Ammon's horn (tissue), 1 donor: Measurements from ENCODE around the gene ARPC5.
"Not testable (repeated sequence)": the region's sequence is repeated elsewhere in the genome, so short reads cannot be mapped to it uniquely, and the experiment has no call there.

Source experiments
- DNase-seq: peaks from one replicate; pipeline ENCODE4 v3.0.0-alpha.2; 2016; ENCODE audit warnings: low spot score

Gene ARPC5

DNA sequence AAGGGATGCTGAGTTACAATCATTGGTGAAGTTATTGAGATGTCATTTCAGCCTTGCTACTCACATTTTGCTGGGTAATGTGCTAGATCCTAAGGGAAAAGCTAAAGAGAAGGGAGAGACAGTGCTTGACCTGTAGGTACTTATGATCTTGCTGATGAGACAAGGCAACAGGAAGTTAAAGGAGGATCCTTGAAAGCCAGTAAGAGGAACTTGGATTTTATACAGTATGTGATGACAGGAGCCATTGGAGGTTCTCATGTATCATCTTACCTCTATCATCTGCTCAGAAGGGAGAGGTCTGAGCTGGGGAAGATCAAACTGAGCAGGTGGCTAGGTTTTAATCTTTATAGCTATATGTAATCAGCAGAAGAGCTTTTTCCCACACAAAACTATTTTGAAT lies 11.2 kb upstream of the ARPC5 start:
- DNase-seq = no peak

GRCh38 chr1:183645531-183645930 lies 9.9 kb upstream of the ARPC5 start:
- DNase-seq = no peak

GRCh38 chr1:183642166-183642565 lies 6.6 kb upstream of the ARPC5 start:
- no peak for DNase-seq

GRCh38 chr1:183640193-183640592 lies 4.6 kb upstream of the ARPC5 start:
- DNase-seq = no peak

DNA sequence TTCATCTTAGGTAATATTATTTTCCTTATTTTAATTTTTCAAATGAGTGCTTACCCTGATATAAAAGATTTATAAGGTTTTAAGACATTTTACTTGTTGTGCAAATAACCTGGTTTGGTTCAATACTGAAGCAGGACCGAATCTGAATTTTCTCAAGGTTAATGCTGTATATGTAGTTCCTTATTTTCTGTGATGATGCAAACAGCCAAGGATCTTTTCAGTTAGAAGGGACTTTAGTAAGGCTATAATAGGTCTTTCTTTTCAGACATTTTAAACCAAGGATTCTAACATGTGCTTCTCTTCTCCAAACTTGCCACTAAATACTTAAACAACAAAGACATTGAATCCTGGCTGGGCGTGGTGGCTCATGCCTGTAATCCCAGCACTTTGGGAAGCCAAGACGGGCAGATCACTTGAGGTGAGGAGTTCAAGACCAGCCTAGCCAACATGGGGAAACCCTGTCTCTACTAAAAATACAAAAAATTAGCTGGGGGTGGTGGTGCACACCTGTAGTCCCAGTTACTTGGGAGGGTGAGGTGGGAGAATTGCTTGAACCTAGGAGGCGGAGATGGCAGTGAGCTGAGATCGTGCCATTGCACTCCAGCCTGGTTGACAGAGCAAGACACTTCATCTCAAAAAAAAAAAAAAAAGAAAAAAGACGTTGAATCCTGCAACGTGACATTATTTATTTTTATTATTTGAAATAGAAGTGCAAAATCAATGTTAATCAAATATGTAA lies 3.2 kb upstream of the ARPC5 start:
- no peak for DNase-seq

DNA sequence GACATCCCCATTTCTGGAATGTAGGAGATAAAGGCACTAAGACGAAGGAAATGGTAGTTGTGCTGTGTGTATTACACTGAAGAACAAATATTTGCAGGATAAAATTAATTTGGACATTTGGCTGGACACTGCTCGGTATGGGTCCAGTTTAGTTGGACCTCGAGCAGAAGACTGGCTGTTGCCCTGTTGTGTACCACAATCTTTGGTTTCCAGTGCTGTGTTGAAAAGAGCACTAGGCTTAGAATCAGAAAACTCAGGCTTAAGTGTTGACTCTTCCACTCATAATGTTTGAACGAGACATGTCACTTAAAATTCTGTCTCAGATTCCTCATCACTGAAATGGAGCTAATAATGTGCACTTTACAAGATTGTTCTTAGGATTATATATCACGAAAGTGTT lies 1.2 kb upstream of the ARPC5 start:
- DNase-seq = no peak

GRCh38 chr1:183636334-183636682 lies 725 bp upstream of the ARPC5 start:
- no peak for DNase-seq

DNA sequence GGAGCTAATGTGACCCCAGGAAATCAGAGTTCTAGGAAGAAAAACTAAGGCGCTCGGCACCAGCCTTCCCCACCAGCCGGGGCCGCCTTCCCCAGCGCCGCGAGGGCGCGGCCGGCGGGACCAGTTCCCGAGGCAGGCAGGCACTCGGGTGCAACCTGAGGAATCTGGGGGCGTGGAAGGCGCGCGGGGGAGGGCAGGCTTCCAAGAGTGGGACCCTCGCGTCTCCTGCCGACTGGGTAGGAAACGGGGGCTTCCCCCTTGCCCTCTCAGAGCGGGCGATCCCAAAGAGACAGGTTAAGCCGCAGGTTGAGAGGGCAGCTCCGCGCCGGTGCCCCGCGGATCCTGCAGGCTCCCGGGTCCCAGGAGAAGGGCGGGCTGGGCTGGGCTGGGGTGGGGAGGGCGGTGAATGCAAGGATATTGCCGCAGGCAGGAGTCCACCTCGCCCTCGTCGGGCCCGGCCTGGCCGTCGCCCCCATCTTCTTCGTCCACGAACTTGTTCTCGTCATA lies 431 bp downstream of the ARPC5 start:
- DNase-seq = peak; percentile 21

- no peak for DNase-seq
Observed at GRCh38 chr1:183634429-183635065, 1.0 kb downstream of the ARPC5 start.

DNA sequence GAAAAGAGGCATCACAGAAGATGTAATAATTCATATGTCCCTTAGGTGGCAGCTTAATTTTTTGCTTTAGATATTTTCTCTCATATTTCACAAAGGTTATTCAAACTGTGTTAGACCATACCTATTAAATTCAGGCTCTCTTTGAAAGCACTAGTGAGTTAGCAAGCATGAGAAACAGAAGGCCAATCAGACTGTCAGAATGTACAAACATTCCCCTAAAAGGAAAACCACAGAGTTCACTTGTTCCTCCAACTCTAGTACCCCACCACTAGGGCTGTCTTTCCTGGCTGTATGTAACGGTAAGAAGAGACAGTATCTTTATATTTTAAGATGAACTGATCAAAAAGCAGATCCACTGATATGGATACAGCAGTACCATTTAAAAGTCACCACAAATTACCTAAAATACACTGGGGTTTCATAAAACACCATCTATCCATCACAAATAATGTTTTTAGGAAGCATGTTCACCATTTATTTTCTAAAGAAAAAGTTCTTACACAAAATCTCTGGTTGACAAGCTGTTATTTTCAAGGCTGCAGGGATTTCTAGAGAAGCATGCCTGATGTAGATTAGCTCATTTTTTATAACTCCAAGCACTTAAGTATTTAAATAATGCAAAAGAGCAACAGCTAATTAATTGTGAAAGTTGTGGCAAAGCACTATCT lies 1.8 kb downstream of the ARPC5 start:
- DNase-seq = peak; percentile 78

- no peak for DNase-seq
Observed at GRCh38 chr1:183632964-183633363, 2.6 kb downstream of the ARPC5 start.

DNA sequence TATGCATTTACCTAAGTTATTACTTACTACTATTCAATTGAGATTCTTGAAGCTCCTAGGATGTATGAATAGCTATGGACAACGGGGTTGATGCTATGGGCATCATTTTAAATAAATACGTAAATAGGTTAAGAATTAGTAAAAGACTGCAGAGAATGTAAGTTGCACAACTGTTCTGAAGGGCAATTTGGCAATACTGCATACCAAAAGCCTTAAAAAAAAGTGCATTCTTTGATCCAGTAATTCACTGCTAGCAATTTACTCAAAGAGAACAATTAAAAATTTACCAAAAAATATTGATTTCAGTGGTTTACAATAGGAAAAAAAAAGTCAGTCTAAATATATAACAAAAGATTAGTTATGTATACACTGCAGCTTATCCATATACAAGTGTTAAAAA lies 3.5 kb downstream of the ARPC5 start:
- no peak for DNase-seq

DNA sequence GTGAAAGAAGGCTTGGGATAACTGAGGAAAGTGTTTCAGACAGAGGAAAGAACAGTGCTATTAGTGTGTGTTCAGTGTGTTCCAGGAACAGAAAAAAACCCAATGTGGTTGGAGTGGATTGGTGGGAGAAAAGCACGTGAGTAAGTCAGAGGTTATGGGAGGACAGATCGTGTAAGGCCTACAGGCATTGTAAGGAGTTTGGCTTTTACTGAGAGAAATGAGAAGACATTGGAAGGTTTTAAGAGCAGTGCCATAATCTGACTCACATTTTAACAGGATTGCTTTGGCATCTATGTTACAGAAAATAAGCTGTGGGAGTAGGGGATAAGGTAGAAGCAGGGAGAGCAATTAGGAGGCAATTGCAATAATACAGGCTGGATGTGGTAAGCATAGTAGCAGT lies 4.8 kb downstream of the ARPC5 start:
- peak; percentile 31 for DNase-seq

- no peak for DNase-seq
Observed at GRCh38 chr1:183628537-183628936, 7.0 kb downstream of the ARPC5 start.

DNA sequence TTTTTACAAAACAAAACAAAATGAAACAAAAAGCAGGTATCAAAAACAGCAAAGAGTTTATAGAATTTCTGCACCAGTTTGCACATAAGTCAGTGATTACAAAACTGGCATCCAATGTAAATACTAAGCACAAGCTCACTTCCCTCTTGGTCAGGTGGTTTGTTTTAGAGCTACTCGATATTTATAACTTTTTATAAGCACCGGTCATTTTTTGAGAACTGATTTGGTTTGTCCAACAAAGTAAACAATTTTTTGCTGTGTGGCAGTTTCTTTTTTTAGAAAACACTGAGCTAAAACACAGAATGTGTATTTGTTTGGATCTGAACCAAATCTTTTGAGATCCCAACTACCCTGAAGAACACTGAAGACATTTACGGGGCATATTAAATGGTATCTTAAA lies 9.3 kb downstream of the ARPC5 start:
- DNase-seq = not testable (repeated sequence)

DNA sequence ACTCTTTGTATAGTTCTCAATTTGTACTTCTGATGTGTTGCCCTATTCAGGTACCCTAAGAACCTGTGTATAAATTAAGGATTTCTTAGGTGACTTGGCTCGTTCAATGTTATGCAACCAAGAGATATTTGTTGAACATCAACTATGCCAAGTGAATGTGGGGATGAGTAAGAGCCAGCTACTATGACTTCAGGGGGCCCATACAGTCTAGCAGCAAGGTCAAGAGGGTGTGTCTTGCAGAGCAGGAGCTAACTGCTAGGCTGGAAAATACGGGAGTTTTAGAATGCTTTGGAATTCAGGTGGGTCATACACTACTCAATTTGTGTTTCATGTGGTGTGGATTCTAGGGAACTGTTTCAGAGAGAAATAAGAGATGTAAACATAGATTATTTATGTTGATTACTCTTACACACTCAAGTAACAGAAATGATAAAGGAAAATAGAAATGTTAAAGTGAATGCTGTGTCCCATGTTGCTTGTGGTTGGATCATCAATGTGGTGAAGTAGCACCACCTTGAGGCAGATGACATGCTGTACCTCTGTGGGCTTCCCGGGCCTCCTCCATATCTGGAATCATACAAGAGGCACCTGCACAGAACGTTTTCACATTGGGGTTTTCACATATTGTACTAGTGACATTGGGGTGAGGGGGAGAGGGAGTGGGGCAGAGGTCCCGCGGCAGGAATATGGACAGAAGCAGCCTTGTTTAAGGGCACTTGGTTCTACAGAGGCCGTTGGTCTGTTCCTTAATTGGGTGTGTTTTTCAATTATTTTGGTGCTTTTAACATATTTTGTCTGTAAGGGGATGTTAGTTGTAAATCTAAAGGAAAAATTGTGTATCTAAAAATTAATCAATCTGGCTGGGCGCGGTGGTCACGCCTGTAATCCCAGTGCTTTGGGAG lies 12.4 kb downstream of the ARPC5 start:
- DNase-seq = peak; percentile 89

GRCh38 chr1:183622013-183622412 lies 13.6 kb downstream of the ARPC5 start:
- DNase-seq = no peak

- no peak for DNase-seq
Observed at GRCh38 chr1:183620311-183620710, 15.3 kb downstream of the ARPC5 start.

- no peak for DNase-seq
Observed at GRCh38 chr1:183619781-183620180, 15.8 kb downstream of the ARPC5 start.

GRCh38 chr1:183618202-183618601 lies 17.4 kb downstream of the ARPC5 start:
- DNase-seq = not testable (repeated sequence)

DNA sequence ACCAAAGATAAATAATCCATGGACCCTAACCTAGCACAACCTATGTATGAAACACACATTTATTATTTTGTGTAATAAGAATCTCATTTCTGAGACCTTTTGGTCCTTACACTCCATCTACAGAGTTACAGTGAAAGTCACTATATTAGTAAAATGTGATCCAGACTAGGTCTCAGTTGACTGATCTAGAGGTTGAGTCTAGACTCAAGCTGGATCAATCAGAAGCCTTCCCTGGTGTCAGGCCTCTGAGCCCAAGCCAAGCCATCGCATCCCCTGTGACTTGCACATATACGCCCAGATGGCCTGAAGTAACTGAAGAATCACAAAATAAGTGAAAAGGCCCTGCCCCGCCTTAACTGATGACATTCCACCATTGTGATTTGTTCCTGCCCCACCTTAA lies 22.6 kb downstream of the ARPC5 start:
- not testable (repeated sequence) for DNase-seq

DNA sequence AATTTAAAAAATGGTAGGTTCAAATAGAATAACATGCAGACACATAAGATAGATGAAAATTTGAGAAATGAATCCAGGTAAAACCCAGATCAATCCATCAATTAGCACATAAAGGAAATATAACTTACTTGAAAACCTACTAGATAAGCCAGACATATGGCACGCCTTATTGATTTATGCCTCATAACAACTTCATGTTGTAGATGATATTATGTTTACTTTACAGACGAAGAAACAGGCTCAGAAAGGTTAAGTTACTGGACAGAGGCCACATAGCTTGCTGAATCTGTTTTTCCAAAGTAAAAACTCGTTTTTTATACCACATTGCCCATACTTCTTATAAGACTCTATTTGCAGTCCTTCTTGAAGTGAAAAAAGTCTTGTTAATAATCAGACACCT lies 23.2 kb downstream of the ARPC5 start:
- no peak for DNase-seq
